Bone marrow (tissue), 2 donors: ENCODE measurements around the gene PLS1.
"Not testable (repeated sequence)": the region's sequence is repeated elsewhere in the genome, so short reads cannot be mapped to it uniquely, and the experiment has no call there.

Source experiments
- DNase-seq, 2 donors: peaks; one replicate each; lab custom pipeline; 2025; lab: John Stamatoyannopoulos, UW

The PLS1 gene

GRCh38 chr3:142595581-142595950 is 627 bp upstream of the PLS1 start:
- no peak for DNase-seq

GRCh38 chr3:142596726-142597088 is 514 bp downstream of the PLS1 start:
- no peak for DNase-seq

- no peak for DNase-seq
These were observed 1.7 kb downstream of the PLS1 start for GRCh38 chr3:142597906-142598305.

- DNase-seq = no peak
These were observed 5.5 kb downstream of the PLS1 start for GRCh38 chr3:142601713-142602112.

- no peak for DNase-seq
These were observed 6.6 kb downstream of the PLS1 start for GRCh38 chr3:142602619-142603385.

GRCh38 chr3:142603386-142603705 is 7.2 kb downstream of the PLS1 start:
- DNase-seq = not testable (repeated sequence)

- no peak for DNase-seq
These were observed 8.7 kb downstream of the PLS1 start for GRCh38 chr3:142604940-142605339.

- DNase-seq = no peak
These were observed 12.4 kb downstream of the PLS1 start for GRCh38 chr3:142608631-142609030.

GRCh38 chr3:142609136-142609535 is 12.9 kb downstream of the PLS1 start:
- DNase-seq = no peak

DNA sequence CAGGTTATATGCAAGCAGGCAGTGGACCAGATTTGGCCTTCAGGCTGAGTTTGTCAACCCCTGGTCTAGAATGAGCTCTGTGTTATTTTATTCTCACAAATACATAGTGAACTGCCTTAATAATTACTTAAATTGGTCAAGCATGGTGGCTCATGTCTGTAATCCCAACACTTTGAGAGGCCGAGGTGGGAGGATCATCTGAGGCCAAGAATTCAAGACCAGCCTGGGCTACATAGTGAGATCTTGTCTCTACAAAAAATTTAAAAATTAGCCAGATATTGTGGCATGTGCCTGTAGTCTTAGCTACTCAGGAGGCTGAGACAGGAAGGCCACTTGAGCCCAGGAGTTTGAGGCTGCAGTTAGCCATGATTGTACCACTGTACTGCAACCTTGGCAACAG is 15.0 kb downstream of the PLS1 start:
- DNase-seq = no peak

- DNase-seq = no peak
These were observed 17.3 kb downstream of the PLS1 start for GRCh38 chr3:142613491-142613890.

GRCh38 chr3:142614059-142614626 is 17.9 kb downstream of the PLS1 start:
- no peak for DNase-seq

DNA sequence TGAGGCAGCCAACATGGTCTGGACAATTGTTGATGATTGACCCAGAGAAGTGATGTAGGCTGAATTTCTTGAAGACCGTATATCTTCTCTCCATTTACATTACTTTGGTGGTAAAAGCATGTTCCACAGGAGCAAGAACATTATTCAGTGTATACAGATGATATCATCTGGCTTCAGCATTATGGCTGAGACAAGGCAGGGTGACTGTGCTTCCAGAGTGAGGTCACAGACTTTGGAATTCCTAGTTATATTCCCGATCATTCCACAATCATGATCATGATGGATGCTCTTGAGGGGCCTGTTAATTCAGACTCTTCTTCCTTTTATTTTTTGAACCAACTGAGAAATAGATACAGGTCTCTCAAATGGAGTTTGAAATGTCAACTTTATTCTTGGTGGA is 19.0 kb downstream of the PLS1 start:
- DNase-seq = no peak

- no peak for DNase-seq
These were observed 22.8 kb downstream of the PLS1 start for GRCh38 chr3:142618917-142619461.

DNA sequence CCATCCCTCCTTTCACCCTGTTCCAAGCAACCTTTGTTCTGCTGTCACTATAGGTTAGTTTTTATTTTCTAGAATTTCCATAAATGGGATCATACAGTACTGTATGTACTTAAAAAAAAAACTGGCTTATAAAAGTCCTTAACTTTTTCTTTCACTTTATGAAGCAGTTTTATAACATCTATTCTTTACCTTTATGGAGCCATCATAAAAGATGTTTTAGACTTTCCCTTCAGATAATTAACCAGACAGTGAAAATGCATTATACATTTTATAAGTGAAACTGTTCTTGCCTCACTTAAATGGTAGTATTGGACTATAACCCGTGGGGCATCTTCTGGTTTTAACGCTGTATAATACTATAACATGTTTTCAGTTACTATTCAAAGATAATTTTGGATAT is 26.2 kb downstream of the PLS1 start:
- no peak for DNase-seq

- no peak for DNase-seq
These were observed 27.0 kb downstream of the PLS1 start for GRCh38 chr3:142623194-142623593.

DNA sequence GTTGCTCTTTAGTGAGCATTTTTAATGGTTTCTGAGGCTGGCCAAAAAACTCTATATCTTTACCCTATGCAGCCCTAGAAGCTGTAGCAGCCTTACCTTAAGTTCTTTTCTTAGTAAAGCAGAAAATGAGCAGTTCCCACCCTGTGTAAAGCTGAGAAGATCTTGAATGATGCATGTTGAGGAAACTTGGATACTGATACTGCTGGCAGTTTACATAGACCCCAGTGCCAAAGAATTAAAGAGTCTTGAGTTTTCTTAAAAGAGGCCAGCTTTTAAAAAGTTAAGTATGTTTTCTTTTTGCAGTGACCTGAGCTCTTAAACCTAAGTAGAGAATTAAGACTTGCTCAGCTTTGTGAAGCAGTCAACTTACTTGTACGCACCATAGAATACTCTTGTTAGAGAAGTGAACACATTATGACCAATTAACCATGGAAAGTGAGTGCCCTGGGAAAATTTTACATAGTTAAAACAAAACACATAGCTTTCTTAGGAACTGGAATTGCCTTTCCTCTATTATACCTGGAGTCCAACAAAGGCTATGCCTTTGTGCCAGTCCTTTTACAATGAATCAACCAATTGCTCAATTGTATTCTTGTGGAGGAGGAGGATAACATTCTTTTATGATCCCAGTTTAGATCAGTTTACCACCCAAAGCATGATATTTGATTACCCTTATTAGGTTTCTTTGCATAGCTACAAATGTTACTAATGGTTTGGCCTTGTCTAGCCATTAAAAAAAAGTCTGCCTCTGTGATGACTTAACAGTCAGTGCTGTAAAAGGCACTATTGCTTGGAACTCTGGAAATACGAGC is 28.4 kb downstream of the PLS1 start:
- DNase-seq = no peak

DNA sequence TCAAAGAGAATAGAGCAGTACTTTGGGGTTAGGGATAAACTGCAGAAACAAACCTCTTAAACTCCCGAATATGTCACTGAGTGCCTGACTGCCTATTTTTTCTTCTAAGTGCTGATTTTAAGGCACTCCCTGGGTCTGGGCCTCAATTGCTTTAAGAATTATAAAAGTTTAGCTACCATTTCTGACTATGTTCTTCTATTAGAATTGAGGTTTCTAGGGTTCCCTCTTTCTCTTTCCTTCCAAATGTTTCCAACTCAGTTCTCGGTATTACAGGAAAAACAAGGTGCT is 28.9 kb downstream of the PLS1 start:
- DNase-seq = no peak

GRCh38 chr3:142626971-142627370 is 30.8 kb downstream of the PLS1 start:
- DNase-seq = no peak

DNA sequence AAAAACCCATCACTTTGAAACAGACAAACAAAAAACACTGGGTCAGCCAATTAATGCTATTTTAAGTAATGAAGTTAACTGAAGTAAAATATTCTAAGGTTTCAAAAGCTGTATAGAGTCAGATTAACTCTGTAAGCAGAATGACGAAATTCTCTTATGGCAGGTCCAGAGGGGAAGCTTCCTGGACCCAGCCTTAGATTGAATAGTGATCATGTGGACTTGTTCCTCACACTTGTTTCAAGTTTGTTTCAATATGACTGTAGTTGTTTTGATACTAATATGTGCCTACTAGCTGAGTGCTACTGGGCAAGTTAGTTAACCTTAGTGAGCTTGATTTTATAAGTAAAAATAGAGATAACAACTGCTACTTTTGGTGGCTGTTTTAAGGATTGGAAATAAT is 32.6 kb downstream of the PLS1 start:
- no peak for DNase-seq

DNA sequence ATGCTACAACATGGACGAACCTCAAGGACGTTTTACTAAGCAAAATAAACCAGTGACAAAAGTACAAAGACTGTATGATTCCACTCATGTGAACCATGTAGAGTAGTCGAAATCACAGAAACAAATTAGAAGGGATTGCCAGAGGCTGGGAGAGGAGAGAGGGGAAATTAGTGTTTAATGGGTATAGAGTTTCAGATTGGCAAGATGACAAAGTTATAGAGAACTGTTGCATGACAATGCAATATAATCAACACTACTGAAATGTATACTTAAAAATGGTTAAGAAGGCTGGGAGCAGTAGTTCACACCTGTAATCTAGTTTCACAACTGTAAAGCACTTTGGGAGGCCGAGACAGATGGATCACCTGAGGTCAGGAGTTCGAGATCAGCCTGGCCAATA is 36.9 kb downstream of the PLS1 start:
- DNase-seq = no peak

GRCh38 chr3:142636050-142636449 is 39.9 kb downstream of the PLS1 start:
- no peak for DNase-seq

DNA sequence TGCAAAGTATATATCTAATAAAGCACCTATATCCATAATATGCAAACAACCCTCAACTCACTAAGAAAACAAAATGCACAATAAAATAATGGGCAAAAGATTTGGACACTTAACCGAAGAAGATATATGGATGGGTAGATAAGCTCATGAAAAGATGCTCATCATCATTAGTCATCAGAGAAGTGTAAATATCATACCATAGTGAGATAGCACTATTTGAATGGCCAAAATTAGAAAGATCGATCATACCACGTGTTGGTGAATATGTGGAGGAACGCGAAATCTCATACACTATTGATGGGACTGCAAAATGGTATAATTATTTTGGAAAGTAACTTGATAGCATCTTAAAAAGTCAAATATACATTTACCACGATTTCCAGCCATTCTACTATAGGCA is 40.5 kb downstream of the PLS1 start:
- no peak for DNase-seq
